Body of pancreas (tissue), 4 donors: ENCODE data around the gene CYB561A3. TPM values are rescaled to one million over a fixed set of nuclear protein-coding genes. Genes with fewer than 3 reads are reported as not detected.
"Not testable (repeated sequence)": the region's sequence is repeated elsewhere in the genome, so short reads cannot be mapped to it uniquely, and the experiment has no call there.

Source experiments
- ATAC-seq: fragments of 150-250 bp; one replicate; pipeline ENCODE4 v1.9.1; 2016
- DNase-seq, 4 donors: peaks; one replicate each; pipeline ENCODE4 v3.0.0-alpha.2; 2019
- H3K27ac ChIP-seq, 4 donors: fragments of 200-600 bp; sonication (generic); 1 replicate in 3 of 4; 2 replicates in 1 of 4; pipeline versions ENCODE4 v1.5.1 to v1.6.1; 2016 to 2019; ENCODE audit warnings: mild to moderate bottlenecking in 1 of 4, mixed read lengths in 1 of 4, moderate library complexity in 1 of 4
- H3K27me3 ChIP-seq, 2 donors: fragments of 200-600 bp; sonication (generic); one replicate each; pipeline ENCODE4 v1.6.0; 2016; ENCODE audit warnings: mild to moderate bottlenecking in 1 of 2
- H3K36me3 ChIP-seq, 2 donors: fragments of 200-600 bp; sonication (generic); replicated peaks in 1 of 2; 2 replicates each; pipeline ENCODE4 v1.5.1; 2016; ENCODE audit warnings: low read depth in 2 of 2; ENCODE audit not compliant: insufficient read depth in 1 of 2
- H3K4me1 ChIP-seq: fragments of 200-600 bp; sonication (generic); one replicate; pipeline ENCODE4 v1.6.0; 2016
- H3K4me3 ChIP-seq, 2 donors: fragments of 200-600 bp; sonication (generic); 1 replicate in 1 of 2; 2 replicates in 1 of 2; pipeline ENCODE4 v1.5.1; 2016 to 2019
- H3K9me3 ChIP-seq, 3 donors: fragments of 200-600 bp; sonication (generic); 1 replicate in 2 of 3; 2 replicates in 1 of 3; pipeline ENCODE4 v1.5.1; 2016
- CTCF ChIP-seq, 7 experiments: fragments of 450-650 bp in 4 of 7; fragments of 200-600 bp in 3 of 7; sonication (generic) in 3 of 7; IDR thresholded peaks; one replicate each; pipeline ENCODE4 v1.5.1; 2016 to 2019; ENCODE audit warnings: antibody characterized with exemption in 7 of 7
- POLR2A ChIP-seq, 3 donors: fragments of 450-650 bp; IDR thresholded peaks; one replicate each; pipeline ENCODE4 v1.6.1; 2016; ENCODE audit warnings: antibody characterized with exemption in 3 of 3, mild to moderate bottlenecking in 2 of 3
- WGBS, 2 donors: methylation state at CpG; one replicate each; pipeline ENCODE4 v1.1.5; 2017; 5-methylcytosine and 5-hydroxymethylcytosine counted together
- intact Hi-C: fragments of 100-400 bp; cut with DNase I; formaldehyde crosslinking; loops from one replicate; pipeline ENCODE4 v1.15.1; 2023
- total RNA-seq, 2 donors: library from RNA; depleted of rRNA; stranded (reverse); fragments of >200 nt; gene quantifications; one replicate each; pipeline ENCODE4 v1.1.0, GENCODE V29; 2016

CYB561A3 gene
- total RNA-seq, 2 donors from 2014 or later: 26.5 to 31.3 TPM

- intact Hi-C loops: no loop called here
- WGBS, 2 donors: 57 to 63% methylated on average over 1 of the region's 1 CpG
- Histone ChIP-seq H3K36me3 (peaks cover 0 to 4% of the 10 kb centered on the region in 2 donors), H3K27me3 (no peaks in the 10 kb centered on the region), H3K9me3 (no peaks in the 10 kb centered on the region), H3K4me1 (peaks cover 16% of the 10 kb centered on the region), H3K4me3 (no peak overlapping the region), H3K27ac (no peak overlapping the region)
- ATAC-seq (no peak), DNase-seq (no peak)
- TF ChIP-seq POLR2A (IDR thresholded peaks at IDR 0.05): no peak
- TF ChIP-seq CTCF (IDR thresholded peaks at IDR 0.05): no peak
These were observed 28.5 kb upstream of the CYB561A3 start for GRCh38 chr11:61390161-61390560.

- Histone ChIP-seq H3K9me3 (no peaks in the 10 kb centered on the region), H3K4me3 (no peak overlapping the region), H3K36me3 (no peaks in the 10 kb centered on the region), H3K4me1 (no peaks in the 10 kb centered on the region), H3K27me3 (no peaks in the 10 kb centered on the region), H3K27ac (no peak overlapping the region)
- ATAC-seq: no peak
- no peak for DNase-seq
- TF ChIP-seq POLR2A (IDR thresholded peaks at IDR 0.05) (no peak), CTCF (IDR thresholded peaks at IDR 0.05) (no peak)
- intact Hi-C loops: loop anchor here (5.0 to 10.0 kb wide), 2 partner anchors 42 to 130 kb away; no protein-coding TSS in a partner anchor
- 64 to 78% methylated on average over 15 of the region's 15 CpGs for WGBS, 2 donors
These were observed 22.9 kb upstream of the CYB561A3 start for GRCh38 chr11:61384271-61385242.

- H3K4me1 ChIP-seq, H3K4me3 ChIP-seq, ATAC-seq, H3K9me3 ChIP-seq, DNase-seq, H3K27ac ChIP-seq, H3K36me3 ChIP-seq, H3K27me3 ChIP-seq: not testable (repeated sequence)
- intact Hi-C loops: loop anchor here (5.0 to 10.0 kb wide), 2 partner anchors 42 to 129 kb away; no protein-coding TSS in a partner anchor
- WGBS, 2 donors: 67 to 94% methylated on average over 1 to 5 of the region's 5 CpGs
These were observed 22.2 kb upstream of the CYB561A3 start for GRCh38 chr11:61383859-61384258.

- no peak overlapping the region for H3K27ac ChIP-seq
- no peak for DNase-seq
- no peak for ATAC-seq
- TF ChIP-seq CTCF (IDR thresholded peaks at IDR 0.05): no peak
- TF ChIP-seq POLR2A (IDR thresholded peaks at IDR 0.05): no peak
- H3K4me1 ChIP-seq: no peaks in the 10 kb centered on the region
- H3K27me3 ChIP-seq: no peaks in the 10 kb centered on the region
- WGBS, 2 donors: 88 to 94% methylated on average over 9 of the region's 9 CpGs
- H3K9me3 ChIP-seq: no peaks in the 10 kb centered on the region
- H3K36me3 ChIP-seq: no peaks in the 10 kb centered on the region
- intact Hi-C loops: loop anchor here (5.0 to 10.0 kb wide), 2 partner anchors 39 to 126 kb away; no protein-coding TSS in a partner anchor
- no peak overlapping the region for H3K4me3 ChIP-seq
These were observed 19.2 kb upstream of the CYB561A3 start for GRCh38 chr11:61380884-61381283.

GRCh38 chr11:61378713-61379313 is 17.1 kb upstream of the CYB561A3 start:
- H3K4me3 ChIP-seq: no peak overlapping the region
- no peaks in the 10 kb centered on the region for H3K9me3 ChIP-seq
- H3K27me3 ChIP-seq: no peaks in the 10 kb centered on the region
- no peaks in the 10 kb centered on the region for H3K36me3 ChIP-seq
- 78 to 99% methylated on average over 5 of the region's 5 CpGs for WGBS, 2 donors
- peak; percentile 56 for ATAC-seq
- intact Hi-C loops: no loop called here
- H3K4me1 ChIP-seq: no peaks in the 10 kb centered on the region
- peak in 1 of 4 donors; percentile 44 for DNase-seq
- TF ChIP-seq CTCF (IDR thresholded peaks at IDR 0.05) (no peak), POLR2A (IDR thresholded peaks at IDR 0.05) (no peak)
- no peak overlapping the region for H3K27ac ChIP-seq
